Bone marrow (tissue), 2 donors: ENCODE results near the gene SOHLH1.

Source experiments
- DNase-seq, 2 donors: peaks; one replicate each; lab custom pipeline; 2025; lab: John Stamatoyannopoulos, UW

SOHLH1 gene

DNA sequence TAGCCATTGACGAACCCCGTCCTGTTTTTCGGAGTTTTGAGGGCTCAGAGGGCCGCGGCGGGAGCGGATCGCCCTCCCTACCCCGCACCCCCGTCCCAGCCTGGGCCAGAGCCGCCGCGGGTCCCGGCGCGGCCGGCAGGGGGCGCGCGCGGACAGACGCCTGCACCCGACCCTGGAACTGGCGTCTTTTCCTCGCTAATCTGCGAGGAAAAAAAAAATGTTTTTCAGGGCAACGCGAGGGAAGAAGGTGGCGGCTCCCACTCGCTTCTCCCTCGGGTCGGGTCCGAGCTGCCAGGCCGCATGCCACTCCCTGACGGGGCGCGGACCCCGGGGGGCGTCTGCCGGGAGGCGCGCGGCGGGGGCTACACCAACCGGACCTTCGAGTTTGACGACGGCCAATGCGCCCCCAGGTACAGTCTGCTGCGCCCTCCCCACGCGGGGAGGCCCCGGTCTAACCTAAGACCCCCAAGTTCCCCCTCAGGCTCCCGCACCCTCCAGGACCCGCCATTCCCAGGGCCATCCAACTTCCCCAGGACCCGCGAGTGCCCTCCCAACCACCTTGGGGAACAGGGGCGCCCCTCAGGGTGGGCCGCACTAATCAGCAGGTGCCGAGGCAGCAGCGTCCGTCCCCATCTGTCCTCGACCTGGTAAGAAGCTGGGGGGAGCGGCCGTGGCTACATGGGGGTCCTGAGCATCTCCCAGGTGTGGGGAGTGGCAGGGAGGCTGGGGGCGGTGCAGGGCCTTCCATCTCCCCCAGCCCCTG is 2.9 kb upstream of the SOHLH1 start, which contains the start of gene KCNT1:
KCNT1 (plus strand) TSS at position 227 of the 763 bp plus-strand sequence; CDS start at position 301, 74 bp downstream.
- peak in 1 of 2 donors; percentile 6 for DNase-seq

DNA sequence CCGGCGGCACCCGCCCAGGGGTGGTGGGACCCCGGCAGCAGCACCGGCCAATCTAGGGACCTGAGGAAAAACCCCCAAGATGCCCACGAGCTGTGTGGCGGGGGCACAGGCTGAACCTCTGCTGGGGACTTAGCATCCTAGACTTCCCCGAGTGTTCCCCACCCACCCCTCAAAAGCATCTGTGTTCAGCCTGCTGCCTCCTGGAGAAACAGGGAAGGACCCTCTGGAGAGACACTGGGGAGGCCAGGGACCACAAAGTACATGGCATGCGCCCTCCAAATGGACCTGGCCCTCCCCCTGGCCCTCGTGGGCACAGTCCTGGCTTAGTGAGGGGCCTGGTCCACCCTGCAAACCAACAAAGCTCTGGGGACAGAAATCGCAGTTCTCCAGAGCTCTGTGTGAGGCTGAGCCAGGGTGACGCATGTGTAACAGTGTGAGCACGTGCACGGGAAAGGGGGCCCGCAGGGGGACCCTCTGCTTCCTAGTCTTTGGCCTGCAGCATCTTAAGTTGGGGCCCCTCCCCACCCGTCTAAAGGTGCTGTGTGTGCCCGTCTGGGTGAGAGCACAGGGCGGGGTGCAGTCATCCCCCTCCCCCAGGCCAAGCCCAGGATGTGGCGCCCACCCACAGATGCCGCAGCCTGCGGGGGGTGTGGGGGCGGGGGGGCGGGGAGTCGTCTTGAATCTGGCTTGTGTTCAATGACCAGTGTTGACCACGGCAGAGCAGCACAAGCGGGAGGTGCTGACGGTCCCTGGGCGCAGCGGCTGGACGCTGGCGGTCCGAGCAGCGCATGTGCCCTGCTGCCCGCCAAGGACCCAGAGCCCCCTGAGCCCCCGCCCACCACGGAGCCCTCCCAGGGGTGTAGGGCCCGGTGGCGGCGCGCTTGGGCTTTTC is 2.0 kb upstream of the SOHLH1 start:
- no peak for DNase-seq

DNA sequence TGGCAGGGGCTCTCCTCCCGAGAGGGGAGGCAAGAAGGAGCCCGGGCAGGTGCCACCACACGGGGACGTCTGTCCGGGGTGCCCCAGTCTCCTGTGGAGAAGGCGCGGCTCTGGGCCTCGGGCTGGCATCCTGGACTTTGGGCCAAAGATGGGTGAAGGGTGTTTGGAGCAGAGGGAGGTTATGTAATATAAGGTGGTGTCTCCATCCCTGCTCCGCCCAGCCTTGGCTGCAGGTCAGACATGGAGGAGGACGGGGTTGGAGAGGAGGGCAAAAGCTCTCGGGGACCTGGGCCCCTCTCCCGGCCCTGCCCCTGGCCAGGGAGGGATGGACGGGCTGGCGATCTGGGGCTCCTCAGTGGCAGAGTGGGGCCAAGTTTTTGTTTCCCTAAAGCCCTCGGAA is 1.2 kb upstream of the SOHLH1 start:
- no peak for DNase-seq

DNA sequence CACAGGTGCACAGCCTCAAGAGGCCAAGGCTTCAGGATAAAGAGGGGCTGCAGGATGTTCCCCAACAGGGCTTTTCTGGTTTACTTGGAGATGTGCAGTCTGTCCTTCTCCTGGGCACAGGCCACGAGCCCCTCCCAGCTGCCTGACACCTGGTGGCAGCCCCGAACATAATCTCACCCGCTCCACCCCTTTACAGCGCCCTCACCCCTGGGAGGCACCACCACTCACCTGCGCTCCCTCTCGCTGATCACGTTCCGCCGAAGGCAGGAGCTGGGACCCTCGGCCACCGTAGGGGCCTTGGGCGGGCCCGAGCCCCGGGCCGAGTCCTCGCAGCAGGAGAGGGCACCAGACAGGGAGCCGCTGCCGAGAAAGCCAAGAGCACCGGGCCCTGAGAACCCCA is 514 bp downstream of the SOHLH1 start:
- no peak for DNase-seq

DNA sequence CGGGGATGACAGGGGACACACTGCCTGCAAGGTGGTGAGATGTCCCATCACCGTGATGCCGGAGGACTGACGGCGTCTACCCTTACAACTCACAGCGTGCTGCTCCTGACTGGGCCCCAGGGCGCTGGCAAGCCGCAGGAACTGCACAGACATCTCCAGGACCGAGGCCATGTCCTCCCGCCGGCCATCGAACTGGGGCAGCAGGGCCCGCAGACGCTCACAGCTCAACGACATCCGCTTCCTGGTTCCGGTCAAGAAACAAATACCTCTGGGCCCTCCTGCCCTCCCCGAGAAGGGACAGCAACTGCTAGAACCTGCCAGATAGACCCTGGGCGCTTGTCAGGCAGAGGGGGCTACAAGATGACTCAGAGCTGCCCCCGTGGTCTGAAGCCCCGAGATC is 1.0 kb downstream of the SOHLH1 start:
- no peak for DNase-seq

DNA sequence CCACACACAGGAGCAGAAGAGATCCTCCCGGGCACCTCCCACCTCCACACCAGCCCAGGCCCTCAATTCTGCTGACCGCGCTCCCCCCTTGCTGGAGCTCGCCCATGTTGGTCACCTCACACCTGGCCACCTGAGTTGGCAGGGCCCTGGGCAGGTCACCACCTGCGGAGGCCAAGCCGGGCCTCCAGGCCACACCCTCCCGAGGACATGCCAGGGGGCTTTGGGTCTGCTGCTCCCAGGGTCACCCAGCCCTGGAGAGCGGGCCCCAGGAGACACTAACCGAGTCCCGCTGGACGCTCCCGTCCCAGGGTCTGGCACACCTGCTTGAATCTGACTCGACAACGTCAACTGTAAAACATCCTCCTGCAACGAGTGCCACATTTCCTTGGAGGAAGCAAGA is 2.1 kb downstream of the SOHLH1 start:
- DNase-seq: no peak

DNA sequence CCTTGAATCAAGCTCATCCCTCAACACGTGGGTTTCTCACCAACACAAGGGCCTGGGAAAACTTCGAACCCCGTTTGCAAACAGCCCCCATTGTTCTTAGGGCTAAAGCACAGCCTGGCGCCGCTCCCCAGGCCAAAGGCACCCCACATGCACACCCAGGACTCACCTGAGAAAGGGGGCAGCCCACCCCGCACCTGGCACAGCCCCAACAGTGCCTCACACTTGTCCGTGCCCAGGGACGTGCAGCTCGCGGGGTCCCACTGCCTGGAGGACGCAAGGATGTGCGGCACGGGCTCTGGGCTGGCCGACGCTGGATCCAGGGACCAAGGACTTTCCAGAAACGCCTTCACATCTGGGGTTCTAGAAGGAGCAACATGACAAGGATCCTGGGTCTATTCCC is 2.8 kb downstream of the SOHLH1 start:
- no peak for DNase-seq

DNA sequence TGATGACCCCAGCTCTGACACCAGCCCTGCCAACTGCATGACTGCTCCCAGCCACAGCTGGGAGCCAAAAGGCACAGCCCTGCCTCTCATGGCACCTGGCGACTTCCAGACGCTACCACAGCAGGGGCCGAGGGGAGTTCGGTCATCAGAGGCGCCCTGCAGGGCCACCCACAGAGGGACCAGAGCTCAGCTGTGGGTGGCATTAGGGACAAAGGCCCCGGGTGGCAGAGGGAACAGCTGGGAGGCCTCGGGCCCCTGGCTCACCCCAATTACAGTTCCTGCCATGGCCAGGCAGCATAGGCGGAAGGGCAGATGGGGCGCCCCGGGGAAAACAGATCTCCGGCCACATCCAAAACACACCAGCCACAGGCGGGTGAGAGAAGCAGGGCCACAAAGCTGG is 3.6 kb downstream of the SOHLH1 start:
- DNase-seq: no peak

DNA sequence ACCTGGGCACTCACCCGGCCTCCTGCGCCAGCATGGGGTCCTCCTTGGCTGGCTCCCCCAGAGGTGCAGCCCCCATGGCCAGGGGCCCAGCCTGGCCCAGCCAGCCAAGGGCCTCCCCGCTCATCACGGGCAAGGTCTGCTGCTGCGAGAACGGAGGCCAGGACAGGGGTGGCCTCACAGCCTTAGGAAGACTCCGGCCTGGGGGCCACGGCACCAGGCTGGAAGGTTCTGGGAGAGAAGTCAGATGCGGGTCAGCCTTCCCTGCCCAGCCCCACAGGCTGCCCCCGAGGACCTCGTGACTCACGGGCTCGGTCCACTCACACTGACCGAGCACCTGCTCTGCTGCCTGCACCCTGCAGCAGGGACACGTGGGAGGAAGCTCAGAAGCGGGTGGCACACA is 4.2 kb downstream of the SOHLH1 start:
- DNase-seq: no peak

DNA sequence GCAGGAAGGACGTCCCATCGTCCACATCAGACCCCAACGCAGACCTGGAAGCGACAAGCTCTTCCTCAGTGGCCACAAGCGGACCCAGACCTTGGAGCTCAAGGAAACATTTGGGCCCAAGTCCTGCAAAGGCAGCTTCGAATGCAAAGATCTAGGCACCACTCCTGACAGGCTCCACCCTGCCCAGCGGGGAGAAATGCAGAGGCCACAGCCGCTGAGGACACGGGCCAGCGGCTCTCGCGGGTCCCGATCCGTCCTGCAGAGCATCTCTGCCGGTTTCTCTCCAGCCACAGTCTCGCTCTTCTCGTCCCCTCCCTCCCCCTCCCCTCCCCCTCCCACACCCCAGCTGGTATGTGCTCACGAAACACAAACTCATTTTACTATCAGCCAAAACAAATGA is 4.9 kb downstream of the SOHLH1 start:
- DNase-seq: no peak

DNA sequence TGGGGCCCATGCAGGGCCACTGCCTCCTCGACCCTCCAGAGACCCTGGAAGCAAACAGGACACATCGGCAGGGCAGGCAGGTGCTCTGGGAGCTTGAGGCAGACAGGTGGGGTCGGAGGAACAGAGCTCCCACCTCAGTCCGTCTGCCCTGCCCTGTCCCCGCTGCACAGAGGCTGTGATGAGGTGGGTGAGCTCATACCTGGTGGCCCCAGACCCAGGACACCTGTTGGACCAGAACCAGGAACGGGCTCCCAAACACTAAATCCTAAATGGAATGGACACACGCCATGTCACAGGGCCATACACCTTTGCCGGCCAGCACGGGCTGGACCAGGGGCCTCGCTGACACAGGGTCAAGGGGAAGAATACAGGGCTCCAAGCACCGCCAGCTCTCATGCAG is 5.5 kb downstream of the SOHLH1 start:
- no peak for DNase-seq

DNA sequence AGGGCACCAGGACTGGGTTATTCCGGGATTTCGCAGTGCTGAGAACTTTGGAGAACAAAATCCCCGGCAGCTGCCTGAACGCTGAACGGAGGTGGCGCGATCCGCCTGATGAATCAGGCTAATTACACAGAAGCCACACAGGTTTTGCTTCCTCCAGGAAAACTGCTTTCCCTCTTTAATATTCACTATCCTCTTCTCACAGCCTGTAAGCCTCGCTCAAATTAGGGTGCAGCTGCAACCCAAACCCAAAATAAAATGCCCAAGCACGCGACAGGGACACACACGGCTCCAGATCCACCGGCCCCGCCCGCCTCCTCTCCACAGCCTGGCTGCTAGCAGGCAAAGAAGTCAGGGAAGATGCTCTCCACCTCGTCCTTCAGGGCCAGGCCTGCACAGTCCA is 6.0 kb downstream of the SOHLH1 start:
- no peak for DNase-seq

DNA sequence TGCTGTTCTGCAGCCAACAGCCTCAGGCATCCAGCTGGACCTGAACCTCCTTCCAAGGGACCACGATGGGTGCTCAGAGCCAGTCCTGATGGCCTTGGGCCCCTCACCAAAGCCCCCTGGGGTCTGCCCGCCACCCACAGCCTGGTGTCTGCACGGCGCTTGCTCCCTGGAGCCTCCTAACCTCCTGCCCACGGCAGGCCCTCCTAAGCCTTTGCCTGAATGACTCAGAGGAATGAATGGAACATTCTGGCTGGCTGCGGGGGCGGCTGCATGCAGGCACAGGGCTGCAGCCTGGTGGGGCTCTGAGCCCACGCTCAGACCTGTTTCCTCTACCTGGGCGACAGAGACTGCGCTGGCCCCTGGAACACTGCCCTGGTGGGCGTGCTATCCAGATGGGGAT is 6.9 kb downstream of the SOHLH1 start:
- no peak for DNase-seq

DNA sequence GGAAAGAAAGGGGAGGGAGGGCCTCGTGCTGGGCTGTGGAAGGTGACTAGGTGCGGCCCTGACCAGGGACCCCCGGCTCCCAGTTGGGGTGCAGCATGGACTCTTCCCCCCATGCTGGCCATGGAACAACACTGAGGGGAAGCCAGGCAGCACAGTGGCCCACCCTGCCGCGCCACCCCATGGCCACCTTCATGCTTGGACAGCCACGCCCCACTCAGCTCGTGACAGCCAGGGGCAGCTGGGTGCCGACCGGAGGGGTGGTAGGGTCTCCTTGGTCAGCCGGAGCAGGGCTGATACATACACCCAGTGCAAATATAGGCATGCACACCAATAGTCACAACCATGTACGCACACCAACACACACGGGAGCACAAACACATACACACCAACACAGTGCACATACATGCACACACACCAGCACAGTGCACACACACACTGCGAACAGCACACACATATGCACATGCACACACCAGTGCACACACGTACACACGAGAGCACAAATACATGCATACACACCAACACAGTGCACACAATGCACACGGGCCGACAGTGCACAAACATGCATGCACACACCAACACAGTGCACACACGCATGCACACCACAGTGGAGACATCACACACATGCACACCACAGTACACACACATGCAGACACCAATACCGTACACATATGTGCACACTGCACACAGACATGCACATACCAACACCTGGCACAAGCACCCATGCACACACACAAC is 8.3 kb downstream of the SOHLH1 start:
- DNase-seq: no peak

DNA sequence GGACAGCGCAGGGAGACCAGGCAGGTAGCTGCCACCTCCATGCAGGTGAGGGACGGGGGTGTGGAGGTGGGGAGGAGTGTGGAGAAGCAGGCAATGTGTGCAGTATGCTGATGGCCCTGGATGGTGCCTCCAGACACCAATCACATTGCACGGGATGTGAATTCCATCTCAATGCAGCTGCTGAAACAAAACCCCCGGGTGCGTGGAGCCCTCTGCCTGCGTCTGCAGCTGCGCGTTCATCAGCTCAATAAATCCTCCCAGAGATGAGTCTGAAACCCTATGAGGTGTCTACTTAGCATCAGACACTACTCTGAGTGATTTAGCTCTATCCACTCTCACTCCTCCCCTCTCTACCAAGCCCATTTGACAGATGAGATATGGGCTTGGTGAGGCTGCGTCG is 10.3 kb downstream of the SOHLH1 start:
- DNase-seq: no peak

DNA sequence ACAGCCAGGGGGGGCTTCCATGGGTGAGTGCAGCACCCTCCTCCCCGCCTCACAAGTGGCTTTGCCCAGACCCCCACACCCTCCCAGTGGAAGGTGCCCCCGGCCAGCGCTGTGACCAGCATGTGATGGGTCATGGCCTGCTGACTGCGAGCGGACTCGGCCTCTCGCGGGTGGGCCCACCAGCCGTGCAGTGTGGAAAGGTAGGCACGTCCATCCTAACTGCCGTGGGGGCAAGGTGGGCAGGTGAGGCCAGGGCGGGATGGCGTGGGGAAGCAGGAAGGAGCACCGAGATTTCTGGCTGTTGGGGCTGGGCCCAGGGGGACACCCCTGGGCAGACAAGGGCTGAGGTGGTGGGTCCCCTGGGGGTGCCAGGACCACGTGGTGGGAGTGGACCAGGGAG is 12.1 kb downstream of the SOHLH1 start:
- DNase-seq: no peak

DNA sequence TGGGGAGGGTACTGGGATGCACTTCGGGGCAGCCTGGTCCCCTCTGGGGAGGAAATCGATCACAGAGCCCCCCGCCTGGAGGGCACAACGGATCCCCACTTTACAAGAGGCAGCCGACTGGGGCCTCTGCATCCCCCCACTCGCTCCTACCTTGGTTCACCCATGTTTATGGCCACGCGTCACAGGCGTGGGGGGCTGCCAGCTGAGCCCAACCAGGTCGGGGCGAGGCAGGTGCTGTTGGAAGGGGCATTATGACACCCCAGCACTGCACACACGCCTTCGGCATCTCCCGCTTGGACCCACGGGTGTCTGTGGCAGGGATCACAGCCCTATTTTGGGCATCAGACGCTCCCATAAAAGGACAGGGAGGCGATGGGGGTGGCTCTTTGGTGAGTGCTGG is 14.6 kb downstream of the SOHLH1 start:
- DNase-seq: no peak

DNA sequence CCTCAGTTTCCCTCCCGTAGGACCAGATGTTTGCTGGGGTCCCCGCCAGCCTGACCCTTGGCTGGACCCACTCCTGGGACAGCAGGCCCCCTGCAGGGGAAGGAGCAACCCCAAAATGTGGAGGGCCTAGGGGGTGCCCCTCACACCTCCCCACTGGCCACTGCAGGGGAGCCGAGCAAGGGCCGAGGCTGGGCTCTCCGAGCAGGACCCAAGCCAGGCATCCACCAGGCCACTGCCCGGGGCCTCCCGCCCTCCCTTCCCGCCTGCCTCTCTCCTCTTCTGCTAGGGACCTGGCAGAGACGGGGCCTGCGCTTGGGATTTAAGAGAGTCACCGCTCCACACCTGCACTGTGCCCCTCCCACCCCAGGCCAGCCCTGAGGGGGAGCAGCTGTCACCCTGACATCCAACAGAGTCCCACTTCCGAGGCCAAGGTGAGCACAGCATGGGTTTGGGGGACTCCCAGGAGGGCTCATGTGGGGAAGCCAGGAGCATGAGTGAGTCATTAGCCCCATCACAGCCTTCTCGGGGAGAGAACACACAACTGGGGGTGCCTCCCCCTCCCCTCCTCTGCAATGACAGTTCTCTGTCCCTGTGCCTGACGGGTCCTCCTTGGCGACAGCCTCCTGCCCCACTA is 15.8 kb downstream of the SOHLH1 start:
- DNase-seq: no peak

DNA sequence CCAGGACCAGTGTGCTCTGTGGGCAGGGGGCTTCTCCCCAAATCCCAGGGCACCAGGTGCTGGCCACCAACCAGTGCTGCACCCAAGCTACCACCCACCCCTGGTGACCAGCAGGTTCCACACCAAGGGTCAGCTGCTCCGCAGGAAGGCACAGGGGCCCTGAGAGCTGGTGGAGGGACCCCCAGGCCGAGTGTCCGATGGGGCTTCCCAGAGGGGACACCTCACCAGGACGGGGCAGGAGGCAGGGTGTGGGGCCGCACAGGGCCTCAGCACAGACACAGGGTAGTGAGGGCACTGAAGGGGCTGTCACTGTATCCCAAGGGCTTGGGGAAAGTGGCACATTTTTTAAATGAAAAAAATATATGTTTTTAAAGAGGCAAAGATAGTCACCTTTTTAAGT is 18.1 kb downstream of the SOHLH1 start:
- DNase-seq: no peak

DNA sequence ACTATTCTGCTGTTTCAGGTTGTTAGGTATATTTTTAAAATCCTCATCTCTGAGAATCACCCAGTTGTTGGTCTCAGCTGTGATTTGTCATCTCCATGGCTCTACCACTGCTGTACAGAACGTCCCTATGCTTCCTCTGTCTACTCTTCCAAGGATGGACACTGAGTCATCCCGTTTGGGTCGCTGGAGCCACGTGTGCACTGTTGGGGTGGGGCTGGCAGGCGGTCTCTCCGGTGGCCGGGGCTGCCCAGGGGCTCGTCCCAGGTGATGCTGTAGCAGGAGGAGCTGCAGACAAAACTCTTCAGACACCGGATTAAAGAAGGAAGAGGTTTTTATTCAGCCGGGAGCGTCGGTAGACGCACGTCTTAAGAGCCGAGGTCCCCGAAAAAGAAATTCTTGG is 19.2 kb downstream of the SOHLH1 start:
- DNase-seq: no peak

DNA sequence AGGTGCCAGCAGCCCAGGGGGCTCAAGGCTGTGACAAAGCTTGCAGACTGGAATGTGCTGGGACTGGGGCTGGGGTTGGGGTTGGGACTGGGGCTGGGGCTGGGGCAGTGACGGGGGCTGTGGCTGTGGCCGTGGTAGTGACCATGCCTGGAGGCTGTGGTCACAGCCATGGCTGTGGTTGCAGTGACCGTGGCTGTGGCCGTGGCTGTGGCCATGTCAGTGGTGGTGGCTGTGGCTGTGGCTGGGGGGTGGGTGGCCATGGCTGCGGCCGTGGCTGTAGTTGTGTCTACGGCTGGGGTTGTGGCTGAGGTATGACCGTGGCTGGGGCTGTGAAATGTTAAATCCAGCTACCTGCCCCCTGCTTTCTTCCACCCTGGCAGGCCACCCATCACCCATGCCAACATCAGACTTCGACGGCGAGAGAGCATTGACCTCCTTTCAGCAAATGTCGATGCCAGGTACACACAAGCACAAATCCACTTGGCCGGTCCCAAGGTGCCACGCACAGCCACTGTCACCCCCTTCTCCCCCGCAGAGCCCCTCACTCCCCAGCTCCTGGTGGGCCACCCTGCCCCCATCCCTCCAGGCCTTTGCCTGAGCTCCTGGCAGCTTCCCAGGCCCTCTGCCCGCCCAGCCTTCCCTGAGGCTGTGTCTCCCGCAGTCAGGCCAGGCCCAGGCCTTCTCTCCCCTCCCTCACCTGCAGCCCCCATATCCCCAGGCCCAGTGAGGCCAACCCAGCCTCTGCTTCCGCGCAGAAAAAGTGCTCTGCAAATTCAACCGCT is 20.9 kb downstream of the SOHLH1 start:
- no peak for DNase-seq
